Lung (tissue), 16 donors: Measurements from ENCODE around the gene MCFD2. TPM values are rescaled to one million over a fixed set of nuclear protein-coding genes. Genes with fewer than 3 reads are reported as not detected.

Experiments used
- ATAC-seq: fragments of 200-7000 bp; cut with Tn5 transposase; one replicate; pipeline ENCODE4 v1.9.1; 2020; ENCODE audit warnings: moderate number of reproducible peaks; ENCODE audit not compliant: insufficient read depth, low FRiP score
- DNase-seq, 3 donors: peaks; one replicate each; pipeline ENCODE4 v3.0.0-alpha.2; 2013 to 2017
- H3K27ac ChIP-seq, 2 donors: one replicate each; pipeline ENCODE4 v1.5.1; 2013; ENCODE audit warnings: mild to moderate bottlenecking in 2 of 2, moderate library complexity in 2 of 2, control low read depth in 1 of 2, inconsistent platforms in 1 of 2, low read depth in 1 of 2, low read length in 1 of 2
- H3K27me3 ChIP-seq, 3 donors: one replicate each; pipeline ENCODE4 v1.5.1; 2013; ENCODE audit warnings: low read length in 2 of 3; ENCODE audit not compliant: control insufficient read depth in 3 of 3, insufficient read depth in 3 of 3
- H3K36me3 ChIP-seq, 4 donors: one replicate each; pipeline ENCODE4 v1.5.1; 2013; ENCODE audit warnings: low read length in 4 of 4, mild to moderate bottlenecking in 1 of 4, moderate library complexity in 1 of 4; ENCODE audit not compliant: control insufficient read depth in 4 of 4, insufficient read depth in 4 of 4
- H3K4me1 ChIP-seq, 5 donors: one replicate each; pipeline ENCODE4 v1.5.1; 2013; ENCODE audit warnings: low read length in 5 of 5, mild to moderate bottlenecking in 2 of 5, moderate library complexity in 1 of 5; ENCODE audit not compliant: control insufficient read depth in 5 of 5, insufficient read depth in 5 of 5
- H3K4me3 ChIP-seq: one replicate; pipeline ENCODE4 v1.5.1; 2013; ENCODE audit warnings: mild to moderate bottlenecking, control low read depth, moderate library complexity
- H3K9ac ChIP-seq, 2 donors: one replicate each; pipeline ENCODE4 v1.5.1; 2013; ENCODE audit warnings: low read length in 2 of 2, control low read depth in 1 of 2; ENCODE audit not compliant: insufficient read depth in 1 of 2
- H3K9me3 ChIP-seq, 4 donors: one replicate each; pipeline ENCODE4 v1.5.1; 2013; ENCODE audit warnings: low read length in 3 of 4, mild to moderate bottlenecking in 1 of 4, moderate library complexity in 1 of 4; ENCODE audit not compliant: control insufficient read depth in 4 of 4, insufficient read depth in 3 of 4
- WGBS, 2 donors: extraction: QIAGEN DNeasy Blood & Tissue Kit; methylation state at CpG; one replicate each; pipeline ENCODE4 v1.1.7; 2013; 5-methylcytosine and 5-hydroxymethylcytosine counted together
- long read RNA-seq, 5 donors: transcript quantifications; one replicate each; lab custom pipeline, GENCODE V29; 2026
- polyA plus RNA-seq, 2 donors: library from polyadenylated mRNA; stranded (reverse); fragments of 200-250 nt; gene quantifications; one replicate each; pipeline ENCODE4 v1.2.1, GENCODE V29; 2013
- total RNA-seq, 2 donors: library from RNA; depleted of rRNA in 1 of 2; stranded (reverse); fragments of >200 nt in 1 of 2; gene quantifications; one replicate each; pipeline ENCODE4 v1.2.1, GENCODE V29; 2014 to 2021
- TF ChIP-seq, protein P1 (sequence below): IDR thresholded peaks from 2 replicates; pipeline ENCODE4 v1.5.1; 2012; ENCODE audit warnings: mild to moderate bottlenecking; ENCODE audit errors: control extremely low read depth, extremely low read depth
- donor health status: control.
- donor health status: control.
- donor health status: Bipolar disorder and iron deficiency.
- donor health status: healthy.
- donor health status: DM: yes; HTN: yes; CAD: no.

Gene MCFD2
- total RNA-seq, result 100 to 1,000 TPM in 1 of 2 donors, 10 to 100 TPM in 1; 80.0 to 101 TPM
- 10 to 100 TPM; 22.0 to 57.3 TPM for polyA plus RNA-seq
- long read RNA-seq, donor 1, full-length matches to known transcripts, result 41 of 41 reads
- long read RNA-seq, donor 1, partial matches to known transcripts, result 0 of 41 reads
- long read RNA-seq, donor 1, other reads (novel, unspliced or antisense), result 0 of 41 reads
- long read RNA-seq, donor 2, full-length matches to known transcripts, result 27 of 27 reads
- long read RNA-seq, donor 2, partial matches to known transcripts, result 0 of 27 reads
- long read RNA-seq, donor 2, other reads (novel, unspliced or antisense), result 0 of 27 reads
- long read RNA-seq, donor 3, full-length matches to known transcripts, result 16 of 16 reads
- long read RNA-seq, donor 3, partial matches to known transcripts, result 0 of 16 reads
- long read RNA-seq, donor 3, other reads (novel, unspliced or antisense), result 0 of 16 reads
- long read RNA-seq, donor 4, full-length matches to known transcripts, result 9 of 9 reads
- long read RNA-seq, donor 4, partial matches to known transcripts, result 0 of 9 reads
- long read RNA-seq, donor 4, other reads (novel, unspliced or antisense), result 0 of 9 reads
- long read RNA-seq, donor 5, full-length matches to known transcripts, result 26 of 33 reads
- long read RNA-seq, donor 5, partial matches to known transcripts, result 7 of 33 reads
- long read RNA-seq, donor 5, other reads (novel, unspliced or antisense), result 0 of 33 reads

DNA sequence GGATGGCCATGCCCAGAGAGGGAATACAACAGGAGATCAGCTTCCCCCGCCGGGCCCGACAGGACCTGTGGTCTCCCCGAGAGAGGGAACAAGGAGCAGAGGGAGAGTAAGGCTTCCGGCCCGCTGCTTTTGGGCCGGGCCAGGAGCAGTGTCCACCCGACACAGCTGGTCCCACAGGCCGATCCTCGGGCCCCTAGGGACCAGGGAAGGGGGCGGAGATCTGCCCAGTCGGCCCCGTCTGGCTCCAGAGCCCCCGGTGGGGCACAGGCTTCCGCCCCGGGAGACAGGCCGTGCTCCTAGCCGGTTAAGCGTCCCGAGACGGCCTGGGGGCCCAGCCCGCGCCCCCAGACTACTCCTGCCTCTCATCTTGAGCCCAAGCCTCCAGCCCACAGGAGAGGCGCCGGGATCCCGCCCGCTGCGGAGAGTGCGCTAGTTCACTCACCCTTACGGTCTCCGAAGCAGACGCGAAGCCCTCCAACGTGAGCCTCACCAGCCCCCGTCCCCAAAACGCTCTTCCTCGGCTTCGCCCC is at the start of gene MCFD2:
TSS of gene MCFD2 (minus strand) at position 526 of the 530 bp plus-strand sequence. CDS start 6,635 bp downstream, outside the sequence.
- Histone ChIP-seq H3K4me1 (peaks cover 6 to 25% (median 13%) of the 10 kb centered on the region in 5 donors), H3K27me3 (no peaks in the 10 kb centered on the region), H3K9ac (peak within 1 kb of the TSS; percentile 86 to 94), H3K27ac (peak within 1 kb of the TSS; percentile 82 to 96), H3K4me3 (peak within 1 kb of the TSS; percentile 95), H3K9me3 (no peaks in the 10 kb centered on the region), H3K36me3 (peaks cover 0 to 9% (median 5%) of the 10 kb centered on the region in 4 donors)
- TF ChIP-seq, protein P1, sequence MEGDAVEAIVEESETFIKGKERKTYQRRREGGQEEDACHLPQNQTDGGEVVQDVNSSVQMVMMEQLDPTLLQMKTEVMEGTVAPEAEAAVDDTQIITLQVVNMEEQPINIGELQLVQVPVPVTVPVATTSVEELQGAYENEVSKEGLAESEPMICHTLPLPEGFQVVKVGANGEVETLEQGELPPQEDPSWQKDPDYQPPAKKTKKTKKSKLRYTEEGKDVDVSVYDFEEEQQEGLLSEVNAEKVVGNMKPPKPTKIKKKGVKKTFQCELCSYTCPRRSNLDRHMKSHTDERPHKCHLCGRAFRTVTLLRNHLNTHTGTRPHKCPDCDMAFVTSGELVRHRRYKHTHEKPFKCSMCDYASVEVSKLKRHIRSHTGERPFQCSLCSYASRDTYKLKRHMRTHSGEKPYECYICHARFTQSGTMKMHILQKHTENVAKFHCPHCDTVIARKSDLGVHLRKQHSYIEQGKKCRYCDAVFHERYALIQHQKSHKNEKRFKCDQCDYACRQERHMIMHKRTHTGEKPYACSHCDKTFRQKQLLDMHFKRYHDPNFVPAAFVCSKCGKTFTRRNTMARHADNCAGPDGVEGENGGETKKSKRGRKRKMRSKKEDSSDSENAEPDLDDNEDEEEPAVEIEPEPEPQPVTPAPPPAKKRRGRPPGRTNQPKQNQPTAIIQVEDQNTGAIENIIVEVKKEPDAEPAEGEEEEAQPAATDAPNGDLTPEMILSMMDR, result no peak
- DNase-seq (no peak), ATAC-seq (peak; percentile 35)
- 1% methylated on average over 35 to 38 of the region's 38 CpGs for WGBS, 2 donors

GRCh38 chr2:46964835-46965560 is 49.4 kb upstream of the MCFD2 start:
- ATAC-seq, result no peak
- Histone ChIP-seq H3K4me3 (no peak overlapping the region), H3K9ac (no peak overlapping the region), H3K4me1 (peaks cover 0 to 13% (median 8%) of the 10 kb centered on the region in 5 donors), H3K27me3 (no peaks in the 10 kb centered on the region), H3K36me3 (peaks cover 0 to 5% (median 3%) of the 10 kb centered on the region in 4 donors), H3K27ac (peak overlapping the region in 1 of 2 donors; percentile 86), H3K9me3 (no peaks in the 10 kb centered on the region)
- 71 to 81% methylated on average over 12 of the region's 12 CpGs for whole genome bisulfite sequencing, 2 donors
- TF ChIP-seq, protein P1, result no peak
- peak in 1 of 3 donors; percentile 8 for DNase-seq

DNA sequence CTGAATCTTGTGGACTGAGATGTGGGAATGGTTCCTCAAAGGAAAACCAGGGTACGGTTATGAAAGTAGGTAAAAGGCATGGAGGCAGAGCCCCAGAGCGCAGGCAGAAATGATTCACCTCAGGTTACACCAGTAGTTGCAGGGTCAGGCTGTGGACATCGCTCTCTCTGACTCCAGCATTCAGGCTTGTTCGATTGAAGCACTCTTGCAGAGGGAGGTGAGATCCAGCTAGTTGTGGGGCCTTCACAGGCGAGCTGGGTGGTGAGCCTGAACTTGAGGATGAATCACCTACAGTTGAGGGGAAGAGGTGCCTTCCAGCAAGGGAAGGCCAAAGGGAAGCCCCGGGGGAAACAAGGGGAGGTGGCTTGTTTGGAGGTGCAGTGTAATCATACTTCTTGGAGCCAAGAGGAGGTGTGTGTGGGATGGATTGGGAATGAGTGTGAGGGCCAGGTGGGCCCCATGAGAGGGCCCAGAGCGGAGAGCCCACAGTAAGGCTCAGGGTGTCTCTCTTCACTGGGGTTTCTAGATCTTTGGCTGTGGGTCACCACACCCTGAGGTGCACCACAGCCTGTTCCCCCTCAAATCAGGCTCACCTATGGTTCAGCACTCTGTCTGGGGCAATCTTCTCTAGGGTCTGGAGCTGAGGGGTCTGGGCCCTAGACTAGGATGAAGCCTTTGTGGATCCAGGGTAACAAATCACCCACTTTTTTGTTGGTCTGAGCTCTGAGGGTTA is 48.5 kb upstream of the MCFD2 start:
- ATAC-seq (no peak), DNase-seq (no peak)
- H3K9ac ChIP-seq, result no peak overlapping the region
- peaks cover 0 to 6% (median 4%) of the 10 kb centered on the region in 4 donors for H3K36me3 ChIP-seq
- H3K27ac ChIP-seq, result peak overlapping the region in 1 of 2 donors; percentile 86
- WGBS, 2 donors, result 82 to 88% methylated on average over 7 of the region's 7 CpGs
- H3K4me3 ChIP-seq, result no peak overlapping the region
- no peaks in the 10 kb centered on the region for H3K9me3 ChIP-seq
- H3K27me3 ChIP-seq, result no peaks in the 10 kb centered on the region
- TF ChIP-seq, protein P1, result no peak
- H3K4me1 ChIP-seq, result peaks cover 0 to 13% (median 8%) of the 10 kb centered on the region in 5 donors
